Endometrium (tissue), 2 donors: ENCODE data around the gene NQO2.
"Not testable (repeated sequence)": the region's sequence is repeated elsewhere in the genome, so short reads cannot be mapped to it uniquely, and the experiment has no call there.

Experiments
- FAIRE-seq: peaks from 2 replicates; lab custom pipeline; 2012; peaks lifted over from hg19 to GRCh38; lab: Jason Lieb, UNC
- donor health status: control.
- donor health status: control.

Gene NQO2

DNA sequence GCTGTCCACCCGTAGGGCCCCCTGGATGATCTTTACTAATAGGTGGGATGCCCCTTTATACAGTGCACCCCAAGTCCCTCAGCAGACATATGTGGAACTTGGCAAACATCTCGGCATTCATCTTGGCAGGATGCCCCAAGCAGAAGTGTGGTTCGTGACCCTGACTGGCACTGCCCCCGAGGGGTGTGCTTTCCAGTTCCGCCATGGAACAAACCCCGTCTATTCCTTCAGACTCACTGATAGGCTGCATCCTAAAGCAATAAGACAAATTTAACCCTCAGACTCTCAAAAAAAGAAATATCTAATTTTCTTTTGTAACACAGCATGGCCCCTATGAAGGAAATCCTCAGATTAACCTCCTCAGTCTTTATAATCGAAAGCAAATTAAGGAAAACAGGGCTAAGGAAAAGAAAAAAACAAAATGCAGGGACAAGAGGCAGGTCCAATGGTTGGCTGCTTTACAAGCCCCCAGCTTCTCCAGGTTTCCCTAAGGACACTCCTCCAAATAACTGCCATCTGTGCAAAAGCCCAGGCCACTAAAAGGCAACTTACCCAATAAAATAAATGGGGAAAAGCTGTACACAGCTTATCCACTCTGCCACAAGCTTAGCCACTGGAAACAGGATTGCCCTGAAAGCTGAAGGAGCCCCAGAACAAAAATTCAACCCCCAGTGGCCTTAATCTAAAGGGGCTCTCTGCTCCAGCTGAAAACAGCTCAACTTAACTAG, 38.1 kb downstream of the NQO2 start:
- no peak for FAIRE-seq

DNA sequence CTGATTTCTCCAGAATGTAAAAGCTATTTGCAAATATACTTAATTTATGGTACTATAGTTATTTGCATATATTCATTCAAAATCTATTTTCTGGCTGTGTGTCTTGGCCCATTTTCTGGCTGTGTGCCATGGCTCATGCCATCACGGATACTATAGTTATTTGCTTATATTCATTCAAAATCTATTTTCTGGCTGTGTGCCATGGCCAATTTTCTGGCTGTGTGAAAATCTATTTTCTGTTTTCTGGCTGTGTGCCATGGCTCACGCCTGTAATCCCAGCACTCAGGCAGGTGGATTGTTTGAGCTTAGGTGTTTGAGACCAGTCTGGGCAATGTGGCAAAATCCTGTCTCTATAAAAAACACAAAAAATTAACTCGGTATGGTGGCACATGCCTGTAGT, 39.7 kb downstream of the NQO2 start:
- FAIRE-seq, result no peak

DNA sequence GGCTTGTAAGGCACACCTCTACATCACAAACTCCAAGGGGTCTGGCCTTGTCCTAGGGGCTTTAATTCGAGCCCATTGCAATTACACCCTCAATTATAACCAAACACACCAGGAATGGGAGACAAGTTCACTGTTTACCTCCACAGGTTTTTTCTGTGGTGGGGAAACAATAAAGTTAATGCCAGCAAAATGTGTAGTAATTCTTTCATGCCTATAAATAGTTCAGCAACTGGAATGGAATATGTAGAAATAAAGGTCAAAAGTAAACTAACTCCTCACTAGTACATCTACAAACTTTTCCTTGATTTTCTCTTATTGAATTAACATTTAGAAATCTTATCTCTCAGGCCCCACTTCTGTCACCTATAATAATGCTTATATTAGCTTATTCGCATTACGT, 41.5 kb downstream of the NQO2 start:
- FAIRE-seq, result no peak

DNA sequence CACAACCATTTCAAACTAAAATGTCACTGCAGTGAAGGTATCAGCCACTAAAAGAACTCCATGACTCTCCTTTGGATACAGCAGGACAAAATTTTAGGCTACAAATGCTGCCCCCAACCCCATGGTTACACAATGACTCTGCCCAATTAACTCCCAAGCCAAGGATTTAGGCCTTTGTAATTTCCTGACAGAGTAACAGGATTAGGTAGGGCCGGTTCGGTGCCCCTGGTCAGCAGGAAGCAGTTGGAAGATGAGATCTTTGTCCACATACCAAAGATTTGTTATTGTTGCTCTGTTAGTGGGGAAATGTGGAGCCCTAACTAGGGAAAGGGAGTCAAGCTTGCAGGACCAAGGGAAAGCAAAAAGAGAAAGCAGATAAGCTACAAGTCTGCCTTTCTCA, 41.9 kb downstream of the NQO2 start:
- no peak for FAIRE-seq

DNA sequence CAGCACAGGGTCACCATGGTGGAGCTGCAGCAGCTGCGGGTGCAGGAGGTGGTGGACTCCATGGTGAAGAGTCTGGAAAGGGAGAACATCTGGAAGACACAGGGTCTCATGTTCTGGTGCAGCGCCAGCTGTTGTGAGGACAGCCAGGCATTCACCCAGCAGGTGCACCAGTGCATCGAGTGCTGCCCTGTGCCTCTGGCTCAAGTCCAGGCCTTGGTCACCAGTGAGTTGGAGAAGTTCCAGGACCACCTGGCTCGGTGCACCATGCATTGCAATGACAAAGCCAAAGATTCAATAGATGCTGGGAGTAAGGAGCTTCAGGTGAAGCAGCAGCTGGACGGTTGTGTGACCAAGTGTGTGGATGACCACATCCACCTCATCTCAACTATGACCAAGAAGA, 45.7 kb downstream of the NQO2 start:
- FAIRE-seq, result no peak

DNA sequence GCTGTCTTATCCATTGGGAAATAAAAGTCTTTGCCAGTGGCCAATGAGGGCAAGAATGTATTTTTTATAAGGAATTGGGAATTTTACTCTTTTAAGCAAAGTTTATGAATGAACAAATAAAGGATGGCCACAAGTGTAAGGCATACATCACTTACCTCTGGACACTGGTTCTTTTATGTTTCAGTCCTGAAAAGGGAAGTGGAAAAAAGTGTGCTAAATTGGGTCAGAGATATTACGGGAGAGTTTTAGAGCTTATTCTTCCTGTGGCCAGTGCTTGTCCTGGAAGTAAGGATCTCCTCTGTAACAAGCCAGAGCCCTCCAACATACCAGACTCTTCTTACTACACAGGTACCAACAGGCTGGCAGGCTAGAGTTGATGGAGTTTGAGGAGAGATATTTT, 46.1 kb downstream of the NQO2 start:
- FAIRE-seq, result no peak

DNA sequence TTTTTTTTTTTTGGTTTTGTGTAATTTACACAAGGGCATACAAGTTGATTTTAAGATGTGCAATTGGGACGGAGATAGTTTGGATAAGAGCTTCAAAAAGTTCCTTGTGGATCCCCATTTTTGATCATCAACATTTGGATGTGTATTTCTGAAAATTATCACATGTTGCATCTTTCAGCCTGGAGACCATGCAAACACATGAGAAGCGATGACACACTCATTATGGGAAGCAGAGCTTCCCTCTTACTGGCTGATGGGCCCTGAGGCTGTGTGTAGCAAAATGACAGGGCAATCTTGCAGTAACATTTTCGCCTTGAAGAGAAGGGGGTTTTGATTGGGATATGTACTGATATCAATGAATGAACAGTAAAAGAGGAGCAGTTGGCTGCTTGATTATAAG, 46.6 kb downstream of the NQO2 start:
- no peak for FAIRE-seq

DNA sequence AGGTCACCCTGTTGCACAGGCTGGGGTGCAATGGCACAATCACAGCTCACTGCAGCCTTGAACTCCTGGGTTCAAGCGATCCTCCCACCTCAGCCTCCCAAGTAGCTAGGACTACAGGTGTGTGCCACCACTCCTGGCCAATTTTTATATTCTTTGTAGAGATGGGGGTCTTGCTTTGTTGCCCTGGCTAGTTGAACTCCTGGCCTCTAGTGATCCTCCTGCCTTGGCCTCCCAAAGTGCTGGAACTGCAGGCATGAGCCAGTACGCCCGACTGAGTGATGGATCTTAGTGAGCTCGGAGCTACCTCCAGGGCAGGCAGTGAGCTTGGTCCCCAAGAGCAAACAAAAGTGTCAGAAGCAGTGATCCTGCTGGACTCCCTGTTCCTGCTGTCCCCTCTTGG, 48.3 kb downstream of the NQO2 start:
- FAIRE-seq, result not testable (repeated sequence)

DNA sequence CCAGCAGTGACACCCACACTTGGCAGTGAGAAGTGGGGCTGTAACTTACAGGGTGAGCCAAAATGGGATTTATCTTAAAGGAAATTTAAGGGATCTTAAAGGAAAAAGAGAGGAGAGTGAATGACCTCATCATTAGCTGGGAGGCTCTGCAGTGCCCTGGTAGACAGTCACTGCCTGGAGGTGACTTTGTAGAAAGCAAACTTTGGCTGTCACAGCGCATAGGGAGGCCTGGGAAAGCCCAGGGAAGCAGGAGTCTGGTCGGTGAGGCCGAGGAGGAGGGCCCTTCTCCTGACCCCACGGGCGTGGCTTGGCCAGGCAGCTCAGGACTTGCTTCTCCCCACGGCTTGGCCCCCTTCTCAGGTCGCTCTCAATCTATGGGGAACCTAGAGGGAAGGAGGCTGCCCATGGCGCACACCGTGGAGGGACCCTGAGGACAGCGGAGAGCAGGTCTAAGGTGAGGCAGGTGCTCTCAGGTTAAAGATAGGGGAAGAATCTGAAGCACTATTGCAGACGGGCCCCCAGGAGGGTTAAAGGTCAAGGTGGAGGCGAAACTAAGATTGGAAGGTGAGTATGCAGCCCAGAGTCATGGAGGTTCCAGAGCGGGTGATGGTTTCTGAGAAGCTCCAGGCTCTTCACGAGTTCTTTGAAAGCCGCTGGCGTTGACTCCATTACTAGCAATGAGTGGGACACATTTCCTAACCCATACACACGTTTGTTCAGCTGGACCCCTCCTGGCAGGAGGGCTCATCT, 53.0 kb downstream of the NQO2 start:
- no peak for FAIRE-seq

DNA sequence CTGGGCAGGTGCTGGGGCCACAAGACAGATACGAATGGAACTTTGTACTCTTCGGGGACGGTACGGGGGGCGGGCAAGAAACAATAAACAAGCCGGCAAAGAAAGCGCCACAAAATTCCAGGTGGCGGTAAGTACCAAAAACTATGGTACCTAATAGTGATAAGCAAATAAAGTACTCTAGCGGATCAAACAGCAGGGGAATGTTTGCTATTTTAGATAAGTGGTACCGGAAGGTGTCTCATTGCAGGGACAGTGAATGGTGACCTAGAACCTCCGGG, 53.5 kb downstream of the NQO2 start:
- FAIRE-seq, result no peak

DNA sequence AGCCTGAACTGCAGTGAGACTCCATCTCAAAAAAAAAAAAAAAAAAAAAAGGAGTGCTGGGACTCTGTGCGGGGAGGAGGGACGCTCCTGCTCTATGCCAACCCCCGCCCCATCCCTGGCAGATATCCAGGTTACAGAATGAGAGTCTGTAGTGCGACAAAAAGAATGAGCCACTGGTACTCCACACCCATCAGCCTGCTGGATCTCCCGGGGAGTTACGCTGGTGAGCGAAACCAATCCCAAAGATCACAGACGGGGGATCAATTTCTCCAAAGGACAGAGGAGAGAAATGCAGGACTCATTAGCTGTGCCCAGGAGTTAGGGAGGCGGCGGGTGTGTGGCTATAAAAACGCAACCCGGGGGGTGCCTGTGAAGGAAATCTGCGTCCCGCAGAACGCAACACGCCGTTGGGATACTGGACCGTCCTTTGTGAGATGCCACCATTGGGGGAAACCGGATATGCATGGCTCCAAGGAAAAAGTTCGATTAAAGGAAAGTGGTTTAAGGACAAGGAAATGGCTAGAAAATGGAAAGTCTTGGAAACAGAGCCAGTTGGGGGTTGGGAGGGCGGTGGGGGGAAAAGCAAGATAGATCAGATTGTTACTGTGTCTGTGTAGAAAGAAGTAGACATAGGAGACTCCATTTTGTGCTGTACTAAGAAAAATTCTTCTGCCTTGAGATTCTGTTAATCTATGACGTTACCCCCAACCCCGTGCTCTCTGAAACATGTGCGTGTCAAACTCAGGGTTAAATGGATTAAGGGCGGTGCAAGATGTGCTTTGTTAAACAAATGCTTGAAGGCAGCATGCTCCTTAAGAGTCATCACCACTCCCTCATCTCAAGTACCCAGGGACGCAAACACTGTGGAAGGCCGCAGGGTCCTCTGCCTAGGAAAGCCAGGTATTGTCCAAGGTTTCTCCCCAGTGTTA, 54.8 kb downstream of the NQO2 start:
- FAIRE-seq, result not testable (repeated sequence)

DNA sequence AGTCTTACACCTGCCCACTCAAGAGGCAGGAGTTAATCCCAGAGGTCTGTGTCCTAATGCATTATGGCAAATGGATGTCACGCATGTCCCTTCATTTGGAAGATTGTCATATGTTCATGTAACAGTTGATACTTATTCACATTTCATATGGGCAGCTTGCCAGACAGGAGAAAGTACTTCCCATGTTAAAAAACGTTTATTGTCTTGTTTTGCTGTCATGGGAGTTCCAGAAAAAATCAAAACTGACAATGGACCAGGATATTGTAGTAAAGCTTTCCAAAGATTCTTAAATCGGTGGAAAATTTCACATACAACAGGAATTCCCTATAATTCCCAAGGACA, 55.4 kb downstream of the NQO2 start:
- FAIRE-seq, result not testable (repeated sequence)

DNA sequence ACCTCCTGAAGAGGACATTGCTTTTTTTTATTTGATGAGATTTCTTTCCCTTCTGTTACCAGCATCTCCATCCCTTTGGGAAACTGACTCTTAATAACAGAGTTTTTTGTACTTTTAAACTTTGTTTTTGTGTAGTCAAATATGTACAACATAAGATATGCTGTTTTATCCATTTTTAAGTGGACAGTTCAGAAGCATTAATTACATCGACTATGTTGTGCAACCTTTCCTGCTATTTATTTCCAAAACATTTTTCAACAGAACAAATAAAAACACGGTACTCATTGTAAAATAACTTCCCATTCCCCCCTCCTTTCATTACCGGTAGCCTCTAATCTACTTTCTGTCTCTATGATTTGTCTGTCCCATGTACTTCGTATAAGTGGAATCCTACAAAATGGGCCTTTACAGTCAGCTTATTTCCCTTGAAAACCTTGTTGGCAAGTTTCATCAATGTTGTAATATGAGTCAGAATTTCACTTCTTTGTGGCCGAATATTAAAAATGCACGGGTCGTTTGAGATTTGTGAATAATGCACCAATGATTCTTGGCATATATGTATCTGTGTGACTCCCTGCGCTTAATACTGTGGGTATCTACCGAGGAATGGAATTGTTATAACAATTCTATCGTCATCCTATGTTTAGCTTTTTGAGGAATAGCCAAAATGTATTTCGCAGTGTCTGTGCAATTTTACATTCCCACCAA, 57.5 kb downstream of the NQO2 start:
- no peak for FAIRE-seq

DNA sequence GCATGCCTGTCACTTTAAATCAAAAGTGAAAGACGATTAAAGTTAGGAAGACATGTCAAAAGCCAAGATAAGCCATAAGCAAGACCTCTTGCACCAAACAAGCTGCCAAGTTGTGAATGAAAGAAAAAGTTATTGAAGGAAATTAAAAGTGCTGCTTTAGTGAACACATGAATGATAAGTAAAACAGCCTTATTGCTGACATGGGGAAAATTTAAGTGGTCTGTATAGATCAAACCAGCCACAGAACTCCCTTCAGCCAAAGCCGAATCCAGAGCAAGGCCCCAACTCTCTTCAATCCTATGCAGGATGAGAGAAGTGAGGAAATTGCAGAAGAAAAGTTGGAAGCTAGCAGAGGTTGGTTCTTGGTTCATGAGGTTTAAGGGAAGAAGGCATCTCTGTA, 59.3 kb downstream of the NQO2 start:
- no peak for FAIRE-seq

DNA sequence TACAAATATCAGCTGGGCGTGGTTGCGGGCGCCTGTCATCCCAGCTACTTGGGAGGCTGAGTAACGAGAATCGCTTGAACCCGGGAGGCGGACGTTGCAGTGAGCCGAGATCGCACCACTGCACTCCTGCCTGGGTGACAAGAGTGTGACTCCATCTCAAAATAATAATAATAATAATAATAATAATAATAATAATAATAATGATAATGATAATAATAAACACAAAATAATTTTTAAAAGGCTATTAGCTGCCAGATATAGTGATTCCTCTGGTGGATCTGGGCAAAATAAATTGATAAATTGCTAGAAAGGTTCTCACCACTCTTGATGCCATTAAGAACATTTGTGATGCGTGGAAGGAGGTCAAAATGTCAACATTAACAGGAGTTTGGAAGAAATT, 60.4 kb downstream of the NQO2 start:
- not testable (repeated sequence) for FAIRE-seq

DNA sequence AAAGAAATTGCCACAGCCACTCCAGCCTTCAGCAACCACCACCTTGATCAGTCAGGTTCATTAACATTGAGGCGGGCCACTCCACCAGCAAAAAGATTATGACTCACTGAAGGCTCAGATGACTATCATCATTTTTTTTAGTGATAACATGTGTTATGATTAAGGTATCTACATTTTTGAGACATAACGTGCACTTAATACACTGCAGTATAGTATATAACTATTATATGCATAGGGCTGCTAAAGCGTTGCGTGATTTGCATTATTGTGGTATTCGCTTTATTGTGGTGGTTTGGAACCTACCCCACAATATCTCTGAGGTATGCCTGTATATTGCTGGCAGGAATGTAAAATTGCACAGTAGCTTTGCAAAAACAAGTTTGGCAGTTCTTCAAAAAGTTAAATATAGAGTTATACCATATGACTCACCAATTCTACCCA, 61.8 kb downstream of the NQO2 start:
- FAIRE-seq, result no peak

DNA sequence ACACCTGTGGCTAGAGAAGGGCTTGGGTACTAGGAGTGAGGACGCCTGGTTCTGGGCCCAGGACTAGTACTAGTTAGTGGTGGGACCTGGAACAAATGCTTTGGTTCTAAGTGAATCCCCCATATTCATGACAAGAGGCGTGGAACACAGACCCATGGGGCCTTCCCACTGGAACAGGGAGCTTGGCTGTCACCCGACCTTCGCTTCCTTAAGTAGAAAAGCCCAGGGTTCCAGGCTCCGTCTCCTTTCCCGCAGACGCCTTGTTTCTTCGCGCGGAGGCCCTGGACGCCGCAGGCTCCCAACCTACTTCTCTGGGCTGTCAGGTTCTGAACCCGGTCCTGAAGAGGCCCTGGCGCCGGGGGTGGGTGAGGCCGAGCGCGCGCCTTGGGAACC, 63.6 kb downstream of the NQO2 start:
- not testable (repeated sequence) for FAIRE-seq

DNA sequence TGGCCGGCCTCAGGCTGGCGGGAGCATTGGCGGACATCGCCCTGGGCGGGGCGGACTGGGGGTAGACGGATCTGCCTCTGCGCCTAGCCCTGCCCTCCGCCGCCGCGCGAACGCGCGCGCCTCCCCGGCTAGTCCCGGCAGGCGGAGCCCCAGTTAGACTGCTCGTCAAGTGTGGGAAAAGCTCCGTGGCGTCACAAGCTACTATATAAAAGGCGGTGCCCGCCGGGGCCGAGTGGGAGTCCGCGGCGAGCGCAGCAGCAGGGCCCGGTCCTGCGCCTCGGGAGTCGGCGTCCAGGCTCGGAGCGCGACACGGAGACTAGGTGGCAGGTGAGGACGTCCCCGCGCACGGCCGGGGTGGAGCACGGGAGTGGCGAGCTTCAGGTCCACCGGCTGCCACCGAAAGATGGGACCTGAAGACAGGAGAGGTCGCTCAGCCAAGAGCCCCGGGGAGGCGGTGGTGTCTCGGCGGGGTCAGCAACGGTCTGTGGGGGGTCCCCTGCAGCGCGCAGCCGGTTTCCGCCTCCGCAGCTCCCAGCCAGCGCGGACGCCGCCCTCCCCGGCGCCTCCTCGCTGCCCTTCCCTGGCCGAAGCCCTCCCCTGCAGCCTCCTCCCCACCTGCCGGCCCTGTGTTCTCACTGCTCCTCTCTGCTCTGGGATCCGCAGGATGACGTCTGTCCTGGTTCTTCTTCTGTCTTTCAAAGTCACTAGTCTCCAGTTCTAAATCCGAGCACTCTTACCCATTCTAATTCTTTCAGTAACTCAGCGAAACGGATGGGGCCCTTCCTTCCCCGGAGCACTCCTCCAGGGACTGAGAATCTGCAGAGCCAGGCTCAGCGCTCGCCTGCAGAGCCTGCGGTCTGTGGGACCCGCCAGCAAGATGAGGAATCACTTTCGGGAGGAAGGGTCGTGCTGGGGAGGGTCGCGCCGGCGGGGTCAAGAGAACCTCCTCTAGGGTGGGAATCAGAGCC, 64.3 kb downstream of the NQO2 start:
- no peak for FAIRE-seq

DNA sequence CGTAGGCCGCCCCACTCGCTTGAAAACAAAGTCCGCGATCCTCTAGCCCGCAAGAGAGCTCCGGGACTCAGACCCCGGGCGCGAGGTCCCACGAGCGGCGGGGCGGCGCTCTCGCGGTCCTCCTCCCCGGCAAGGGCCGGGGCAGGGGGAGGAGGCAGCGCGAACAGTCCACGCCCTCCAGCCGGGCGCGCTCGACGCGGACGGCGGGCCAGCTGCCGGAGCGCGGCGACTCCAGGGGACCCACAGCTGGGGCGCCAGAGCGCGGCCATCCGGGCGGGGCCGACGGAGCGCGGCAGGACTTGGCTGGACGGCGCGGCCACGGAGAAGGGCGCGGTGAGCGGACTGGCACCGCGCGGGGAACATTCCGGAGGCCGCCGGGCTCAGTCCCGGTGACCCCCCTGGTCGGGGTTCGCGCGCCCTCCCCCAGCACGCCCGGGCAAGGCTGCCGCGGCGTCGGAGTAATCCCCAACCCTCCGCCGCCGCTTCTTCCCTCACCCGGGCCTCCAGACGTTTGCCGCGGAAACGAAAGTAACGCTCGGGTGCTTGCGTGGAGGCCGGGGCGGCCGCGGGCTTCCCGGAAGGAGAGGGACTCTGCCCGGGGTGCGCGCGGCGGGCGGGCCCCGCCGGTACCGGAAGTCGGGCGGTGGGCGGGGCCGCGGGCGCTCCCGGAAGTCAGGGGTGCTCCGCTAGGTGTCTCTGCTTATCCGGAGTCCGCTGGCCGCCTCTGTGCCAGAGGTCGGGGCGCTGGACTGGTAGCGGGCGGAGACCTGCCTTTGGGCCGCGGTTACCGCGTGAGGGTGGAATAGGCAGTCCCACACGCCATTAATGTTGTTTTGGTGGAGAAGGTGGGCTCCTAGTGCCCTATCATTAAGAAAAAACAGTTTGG, 68.9 kb downstream of the NQO2 start, which contains the start of gene RIPK1:
Gene RIPK1 (plus strand): TSS at position 166 of the 886 bp plus-strand sequence. CDS start 8,330 bp downstream, outside the sequence.
- FAIRE-seq, result no peak
